Left renal pelvis (tissue), 4 donors: Measurements from ENCODE around the gene NPPA. TPM values are rescaled to one million over a fixed set of nuclear protein-coding genes. Genes with fewer than 3 reads are reported as not detected.
"Not testable (repeated sequence)": the region's sequence is repeated elsewhere in the genome, so short reads cannot be mapped to it uniquely, and the experiment has no call there.

Source experiments
- DNase-seq, 4 donors: peaks; one replicate each; pipeline ENCODE4 v3.0.0-alpha.2; 2013; ENCODE audit warnings: low read depth in 4 of 4, low spot score in 3 of 4
- polyA plus RNA-seq, 4 donors: library from polyadenylated mRNA; unstranded; fragments of 120-200 nt; gene quantifications; one replicate each; pipeline ENCODE4 v1.2.1, GENCODE V29; 2013; ENCODE audit not compliant: insufficient read length in 4 of 4

NPPA gene
- polyA plus RNA-seq, result under 1 TPM in 3 of 4 donors, not detected in 1; 0.56 to 0.73 (median 0.59) TPM

DNA sequence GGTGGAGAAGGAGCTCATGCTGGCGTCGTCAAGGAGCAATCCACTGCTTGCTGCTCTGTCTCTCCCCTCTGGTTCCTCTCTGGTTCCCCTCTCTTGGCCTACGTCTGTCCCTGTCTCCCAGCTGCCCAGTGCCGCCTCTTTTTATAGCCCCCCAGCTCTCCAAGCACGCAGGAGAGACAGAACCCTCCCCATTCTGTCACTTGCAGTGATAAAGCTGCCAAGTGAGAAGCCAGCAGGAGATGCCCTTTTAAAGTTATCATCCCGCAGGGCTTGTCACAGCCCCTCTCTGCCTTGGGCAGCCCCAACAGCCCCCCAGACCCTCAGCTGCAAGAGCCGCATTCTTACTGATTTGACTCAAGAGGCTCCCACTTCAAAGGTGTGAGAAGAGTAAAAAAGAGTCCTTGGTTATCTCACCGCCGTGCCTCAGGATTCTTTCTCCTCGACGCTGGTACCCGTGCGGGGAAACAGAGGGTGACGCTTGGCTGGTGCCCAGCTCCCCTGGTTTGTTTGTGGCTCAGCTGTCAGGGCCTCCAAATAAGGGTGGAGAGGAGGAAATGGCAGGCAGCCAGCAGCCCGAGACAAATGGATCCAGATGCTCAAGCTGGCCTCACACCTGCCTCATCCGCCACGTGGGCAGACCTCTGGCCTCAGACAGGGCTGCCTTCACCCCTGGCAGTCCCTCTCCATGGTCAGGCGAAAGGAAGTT is at the start of gene NPPA:
Gene NPPA (minus strand): TSS at position 117 of the 706 bp plus-strand sequence. CDS start 99 bp downstream, at position 18.
- no peak for DNase-seq

DNA sequence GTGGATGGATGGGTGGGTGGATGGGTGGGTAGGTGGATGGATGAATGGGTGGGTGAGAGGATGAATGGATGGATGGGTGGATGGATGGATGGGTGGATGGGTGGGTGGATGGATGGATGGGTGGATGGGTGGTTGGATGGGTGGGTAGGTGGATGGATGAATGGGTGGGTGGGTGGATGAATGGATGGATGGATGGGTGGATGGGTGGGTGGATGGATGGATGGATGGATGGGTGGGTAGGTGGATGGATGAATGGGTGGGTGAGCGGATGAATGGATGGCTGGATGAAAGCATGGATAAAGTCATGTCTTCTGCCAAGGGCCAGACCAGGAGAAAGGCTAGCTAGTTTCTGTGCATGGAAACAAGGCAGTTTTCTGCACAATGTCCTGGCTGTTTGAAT is 46.9 kb upstream of the NPPA start:
- DNase-seq, result not testable (repeated sequence)

DNA sequence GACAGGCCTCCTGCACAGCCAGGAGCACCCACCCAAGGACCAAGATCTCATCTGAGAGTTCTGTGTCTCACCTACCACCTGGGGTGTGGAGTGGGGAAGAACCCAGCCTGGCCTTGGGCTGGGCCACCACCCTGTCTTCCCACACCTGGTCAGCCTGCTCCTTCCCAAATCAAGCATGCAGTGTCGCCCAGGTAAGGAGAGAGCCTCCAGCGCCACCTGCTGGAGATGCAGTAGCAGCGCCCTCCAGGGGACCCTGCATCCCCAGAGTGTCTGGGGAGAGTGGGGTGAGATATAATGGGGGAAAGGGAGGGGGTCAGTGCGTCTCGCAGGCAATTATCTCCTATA is 46.3 kb upstream of the NPPA start:
- DNase-seq, result no peak

DNA sequence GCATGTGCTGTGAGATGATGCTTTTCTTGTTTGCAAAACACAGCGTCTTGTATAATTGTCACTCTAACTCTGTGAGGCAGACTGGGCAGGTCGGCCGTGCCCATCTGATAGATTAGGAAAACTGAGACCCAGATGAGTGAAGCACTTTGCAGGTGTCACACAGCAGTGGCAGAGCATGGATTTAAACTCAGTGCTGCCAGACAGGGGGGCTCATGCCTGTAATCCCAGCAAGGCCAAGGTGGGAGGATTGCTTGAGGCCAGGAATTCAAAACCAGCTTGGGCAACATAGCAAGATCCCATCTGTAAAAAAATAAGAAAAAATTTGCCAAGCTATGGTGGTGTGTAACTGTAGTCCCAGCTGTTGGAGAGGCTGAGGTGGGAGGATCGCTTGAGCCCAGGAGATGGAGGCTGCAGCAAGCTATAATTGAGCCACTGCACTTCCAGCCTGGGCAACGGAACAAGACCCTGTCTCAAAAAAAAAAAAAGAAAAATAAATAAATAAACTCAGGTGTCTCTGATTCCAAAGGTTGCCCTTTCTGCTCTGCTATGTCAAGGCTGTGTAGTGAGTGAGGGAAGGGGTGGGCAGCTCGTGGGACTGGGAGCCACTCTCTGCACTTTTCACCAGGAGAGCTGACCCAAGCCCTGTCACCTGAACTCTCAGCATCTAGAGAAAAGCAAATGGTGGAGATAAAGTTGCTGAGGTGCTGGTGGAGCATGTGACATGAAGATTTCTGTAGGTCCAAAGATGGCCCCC is 44.0 kb upstream of the NPPA start:
- no peak for DNase-seq

DNA sequence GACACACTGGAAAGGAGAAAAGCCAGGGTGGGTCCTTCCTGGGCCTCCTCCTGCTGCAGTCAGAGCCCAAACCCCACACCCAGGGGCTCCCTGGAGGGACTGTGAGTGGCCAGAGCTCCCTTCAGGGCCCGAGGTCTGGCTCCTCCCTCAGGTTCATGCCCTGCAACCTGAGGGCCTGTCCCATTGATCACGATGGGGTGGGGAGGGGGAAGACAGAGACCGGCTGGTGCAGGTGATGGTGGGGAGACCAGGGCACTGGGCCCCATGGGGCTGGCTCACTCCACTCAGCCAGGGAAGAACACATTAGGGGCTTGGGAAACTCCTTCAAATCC is 41.3 kb upstream of the NPPA start:
- DNase-seq, result no peak

DNA sequence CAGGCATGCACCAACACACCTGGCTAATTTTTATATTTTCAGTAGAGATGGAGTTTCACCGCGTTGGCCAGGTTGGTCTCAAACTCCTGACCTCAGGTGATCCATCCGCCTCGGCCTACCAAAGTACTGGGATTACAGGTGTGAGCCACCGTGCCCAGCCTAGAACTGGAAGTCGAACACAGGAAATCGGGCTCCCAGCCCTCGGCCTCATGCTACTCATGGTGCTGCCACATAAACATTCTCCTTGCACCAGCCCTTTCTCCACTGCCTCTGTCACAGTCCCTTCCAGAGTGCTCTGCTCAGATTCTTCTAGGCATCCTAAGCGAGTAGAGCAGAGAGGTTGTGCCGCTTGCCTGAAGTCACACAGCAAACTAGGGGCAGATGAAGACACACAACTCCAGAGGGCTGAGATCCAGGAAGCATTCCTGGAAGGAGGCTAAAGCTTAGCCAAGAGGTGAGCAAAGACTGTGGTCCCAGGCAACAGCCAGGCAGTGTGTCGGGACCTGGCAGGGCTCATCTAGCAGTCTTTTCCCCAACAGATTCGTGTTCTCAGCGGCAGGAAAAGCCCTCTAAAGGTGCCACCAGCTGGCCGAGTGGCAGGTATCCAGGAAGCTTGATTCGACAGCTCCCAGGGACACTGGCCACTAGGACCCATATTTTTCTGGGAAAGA is 40.8 kb upstream of the NPPA start:
- no peak for DNase-seq

DNA sequence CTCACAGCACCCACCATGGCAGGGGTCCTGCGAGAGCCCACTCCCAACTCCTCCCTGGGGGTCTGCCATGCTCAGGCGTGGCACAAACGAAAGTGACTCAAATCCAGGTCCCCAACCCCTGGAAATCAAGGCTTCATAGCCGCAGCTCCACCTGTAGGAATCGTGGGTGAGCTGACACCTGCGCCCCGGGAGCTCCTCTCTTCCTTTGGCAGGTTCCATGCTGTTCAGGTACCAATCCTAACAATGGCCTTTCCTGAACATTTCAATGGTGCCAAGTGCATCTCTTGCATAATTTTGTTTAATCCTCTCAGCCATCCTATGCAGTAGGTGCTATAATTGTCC is 40.1 kb upstream of the NPPA start:
- DNase-seq, result no peak

DNA sequence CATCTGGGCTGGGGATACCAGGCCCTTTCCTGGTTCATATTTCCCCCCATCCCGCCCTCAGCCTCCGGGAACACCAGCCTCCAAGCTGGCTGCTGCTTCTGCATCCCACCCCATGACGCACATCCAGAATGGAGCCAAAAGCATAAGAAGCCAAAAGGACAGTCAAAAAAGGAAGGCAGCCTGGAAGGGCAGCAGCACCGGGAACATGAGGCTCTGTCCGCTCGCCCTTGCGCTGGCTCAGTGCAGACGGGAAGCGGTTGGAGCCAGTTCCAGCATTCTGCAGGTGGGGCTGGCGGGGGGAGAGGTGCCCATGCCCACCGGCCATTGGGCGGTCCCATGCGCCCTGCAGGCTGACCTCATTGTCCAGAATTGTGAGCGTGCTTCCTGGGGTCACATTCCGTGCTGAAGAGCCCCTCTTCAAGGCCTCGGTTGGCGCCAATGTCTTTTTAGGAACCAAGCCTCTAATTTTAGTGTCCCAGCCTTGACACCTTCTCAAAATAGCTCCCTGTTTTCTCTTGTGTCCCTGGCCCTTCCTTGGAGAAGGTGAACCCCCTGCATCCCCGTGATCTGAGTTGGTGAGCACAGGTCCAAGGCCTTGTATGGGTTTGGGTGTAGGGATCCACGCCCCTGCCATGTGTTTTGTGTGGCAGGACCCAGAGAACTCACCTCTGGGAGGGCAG is 39.5 kb upstream of the NPPA start:
- DNase-seq, result no peak

DNA sequence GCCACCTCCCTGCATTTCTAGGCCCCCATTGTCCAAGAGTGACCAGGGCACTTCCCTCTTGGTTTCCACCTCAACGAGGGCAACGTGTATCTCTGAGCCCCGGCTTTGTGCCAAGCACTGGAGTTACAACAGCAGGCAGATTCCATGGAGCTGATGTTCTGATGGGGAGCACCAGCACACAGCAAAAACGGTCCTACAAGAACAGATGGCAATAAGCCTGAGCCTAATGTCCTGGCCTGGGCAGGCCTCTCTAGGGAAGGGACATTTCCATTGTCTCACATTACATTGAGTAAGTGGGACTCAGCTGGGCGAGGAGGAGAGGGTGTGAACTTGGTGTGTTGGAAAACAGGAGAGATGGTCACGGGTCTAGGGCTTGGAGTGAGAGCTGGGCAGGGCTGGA is 38.3 kb upstream of the NPPA start:
- no peak for DNase-seq

DNA sequence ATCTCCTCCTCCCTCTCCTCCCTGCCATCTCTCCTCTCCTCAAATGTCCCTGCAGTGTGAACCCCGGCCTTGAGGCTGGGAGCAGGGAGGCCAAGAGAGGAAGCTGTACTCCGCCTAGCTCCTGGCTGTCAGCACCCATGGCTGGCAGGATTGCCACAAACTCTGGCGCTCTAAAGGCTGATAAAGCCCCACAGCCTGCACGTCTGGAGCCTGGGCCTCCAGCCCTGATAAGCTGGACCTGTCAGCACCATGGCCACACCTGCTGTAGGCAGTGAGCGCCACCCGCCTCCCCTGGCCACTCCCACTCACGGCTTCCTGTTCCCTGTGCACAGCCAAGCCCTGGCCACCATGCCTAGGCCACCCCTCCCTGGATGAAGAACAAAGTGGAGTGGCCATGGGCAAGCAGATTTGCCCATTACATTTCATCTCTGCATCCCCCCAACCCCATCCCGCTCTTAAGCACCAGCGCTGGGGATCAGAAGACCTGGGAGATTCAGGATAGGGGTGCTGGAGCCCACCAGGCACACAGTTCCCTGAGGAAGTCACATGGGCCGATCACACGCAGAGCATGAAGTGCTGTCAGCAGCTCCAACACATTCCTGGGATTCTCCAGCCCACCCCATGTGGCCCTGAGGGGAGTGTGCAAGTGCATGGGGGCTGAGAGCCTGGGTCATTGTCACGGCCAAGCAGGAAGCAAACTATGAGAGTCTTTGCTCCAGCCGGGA is 35.4 kb upstream of the NPPA start:
- no peak for DNase-seq

DNA sequence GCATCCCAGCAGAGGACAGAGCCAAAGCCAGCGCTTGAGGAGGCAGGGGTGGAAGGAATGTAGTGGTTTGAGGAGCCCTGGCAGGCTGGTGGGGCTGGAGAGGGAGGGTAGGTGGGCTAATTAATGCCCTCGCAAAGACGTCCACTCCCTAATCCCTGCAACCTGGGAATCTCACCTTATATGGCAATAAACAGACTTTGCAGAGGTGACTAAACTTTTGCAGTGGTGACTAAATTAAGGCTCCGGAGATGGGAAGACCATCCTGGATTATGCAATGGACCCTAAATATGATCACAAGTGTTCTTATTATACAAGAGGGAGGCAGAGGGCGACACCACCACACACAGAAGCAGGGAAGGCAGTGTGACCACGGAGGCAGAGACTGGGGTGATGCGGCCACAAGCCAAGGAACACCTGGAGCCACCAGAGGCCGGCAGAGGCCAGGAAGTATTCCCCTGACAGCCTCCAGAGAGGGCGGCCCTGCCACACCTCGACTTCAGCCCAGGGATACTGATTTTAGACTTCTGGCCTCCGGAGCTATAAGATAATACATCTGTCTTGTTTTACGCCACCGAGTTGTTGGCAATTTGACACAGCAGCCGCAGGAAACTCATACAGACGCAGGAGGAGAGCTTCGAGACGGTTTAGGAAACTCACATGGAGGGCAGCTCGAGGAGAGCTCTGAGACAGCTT is 34.3 kb upstream of the NPPA start:
- DNase-seq, result no peak

DNA sequence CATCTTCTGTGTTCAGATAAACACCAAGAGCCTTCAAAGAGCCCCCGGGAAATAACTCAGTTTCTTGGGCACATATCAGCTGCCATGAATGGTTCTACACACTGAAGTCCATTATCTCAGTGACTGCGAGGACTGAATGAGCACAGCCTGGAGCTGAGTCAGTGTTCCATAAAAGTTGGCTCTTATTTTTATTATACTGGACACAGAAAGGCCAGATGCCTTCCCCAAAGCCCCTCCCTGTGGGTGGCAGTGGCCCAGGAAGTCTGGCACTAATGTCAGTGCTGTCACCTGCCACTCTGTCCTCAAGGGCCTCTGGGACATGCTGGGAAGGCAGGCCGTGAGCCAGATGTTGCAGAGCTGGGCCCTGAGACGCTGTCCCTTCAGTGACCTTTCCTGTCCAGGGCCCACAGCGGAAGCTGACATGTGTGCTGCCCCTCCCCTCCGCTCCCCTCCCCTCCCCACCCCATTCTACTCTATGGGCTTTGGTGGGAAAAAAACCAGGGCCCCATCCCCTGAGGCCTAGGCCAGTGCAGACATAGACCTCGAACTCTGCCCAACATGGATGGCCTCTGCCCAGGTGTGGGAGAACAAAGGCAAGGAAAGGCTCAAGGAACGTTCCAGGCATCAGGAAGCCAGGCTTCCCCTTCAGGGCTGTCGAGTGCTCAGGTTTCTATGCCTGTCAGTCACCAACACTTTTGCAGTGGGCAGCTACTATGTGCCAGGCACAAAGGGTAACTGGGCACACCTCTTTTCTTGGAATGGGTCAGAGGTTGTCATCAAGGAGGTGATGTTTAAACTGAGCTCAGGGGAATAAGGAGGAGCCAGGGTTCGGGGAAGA is 33.5 kb upstream of the NPPA start:
- no peak for DNase-seq

DNA sequence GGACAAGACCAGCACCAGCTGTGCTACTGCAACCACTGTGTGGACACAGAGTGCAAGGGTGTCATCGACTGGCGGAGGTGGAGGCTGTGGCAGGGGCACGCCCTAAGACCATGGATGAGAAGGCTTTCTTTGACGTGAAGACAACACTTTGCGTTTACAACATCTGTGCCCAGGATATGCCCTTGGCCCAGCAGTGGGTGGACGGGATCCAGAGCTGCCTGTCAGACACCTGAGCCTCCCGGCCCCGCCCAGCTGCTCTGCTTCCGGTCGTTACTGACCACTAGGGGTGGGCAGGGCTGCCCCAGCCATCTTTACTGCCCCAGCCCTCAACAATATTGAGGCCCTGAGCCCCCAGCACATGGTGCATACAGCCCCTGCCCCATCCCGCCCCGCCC is 32.6 kb upstream of the NPPA start:
- no peak for DNase-seq

DNA sequence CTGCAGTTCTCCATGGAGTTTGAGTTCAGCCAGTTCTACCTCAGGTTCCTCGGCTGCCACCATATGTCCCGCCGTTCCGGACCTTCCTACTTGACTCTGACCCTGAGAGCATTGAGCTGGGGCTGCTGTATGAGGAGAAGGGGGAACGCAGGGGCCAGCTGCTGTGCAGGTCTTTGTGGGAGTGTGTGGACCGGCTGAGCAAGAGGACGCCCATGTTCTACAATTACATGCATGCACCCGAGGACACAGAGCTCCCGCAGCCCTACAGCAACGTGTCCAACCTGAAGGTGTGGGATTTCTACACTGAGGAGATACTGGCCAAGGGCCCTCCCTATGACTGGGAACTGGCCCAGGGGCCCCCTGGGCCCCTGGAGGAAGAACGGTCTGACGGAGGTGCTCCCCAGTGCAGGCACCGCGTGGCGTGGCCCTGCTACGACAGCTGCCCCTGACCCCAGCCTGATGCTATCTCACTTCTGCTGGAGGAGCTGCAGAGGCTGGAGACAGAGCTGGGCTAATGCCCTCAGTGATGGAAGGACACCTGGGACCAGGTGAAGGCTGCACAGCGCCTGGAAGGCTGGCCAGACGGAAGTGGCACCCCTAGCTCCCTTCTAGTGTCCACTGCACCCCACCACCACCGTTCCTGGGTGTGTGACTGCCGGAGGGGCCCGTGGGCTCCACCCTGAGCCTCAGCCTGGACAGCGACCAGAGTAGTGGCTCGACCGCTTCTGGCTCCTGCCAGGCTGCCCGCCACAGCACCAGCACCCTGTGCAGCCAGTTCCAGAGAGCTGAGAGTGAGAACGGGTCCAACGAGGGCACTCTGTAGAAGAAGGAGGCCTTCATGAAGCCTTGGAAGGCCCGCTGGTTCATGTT is 32.0 kb upstream of the NPPA start:
- DNase-seq, result no peak

DNA sequence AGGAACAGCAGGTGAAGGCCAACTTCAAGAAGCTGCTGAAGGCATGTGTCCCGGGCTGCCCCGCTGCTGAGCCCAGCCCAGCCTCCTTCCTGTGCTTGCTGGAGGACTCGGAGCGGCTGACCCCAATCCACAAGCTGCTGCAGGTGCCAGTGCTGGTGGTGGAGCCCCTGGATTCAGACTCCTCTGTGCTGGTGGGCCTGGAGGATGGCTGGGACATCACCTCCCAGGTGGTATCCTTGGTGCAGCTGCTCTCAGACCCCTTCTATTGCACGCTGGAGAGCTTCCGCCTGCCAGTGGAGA is 31.3 kb upstream of the NPPA start:
- no peak for DNase-seq

DNA sequence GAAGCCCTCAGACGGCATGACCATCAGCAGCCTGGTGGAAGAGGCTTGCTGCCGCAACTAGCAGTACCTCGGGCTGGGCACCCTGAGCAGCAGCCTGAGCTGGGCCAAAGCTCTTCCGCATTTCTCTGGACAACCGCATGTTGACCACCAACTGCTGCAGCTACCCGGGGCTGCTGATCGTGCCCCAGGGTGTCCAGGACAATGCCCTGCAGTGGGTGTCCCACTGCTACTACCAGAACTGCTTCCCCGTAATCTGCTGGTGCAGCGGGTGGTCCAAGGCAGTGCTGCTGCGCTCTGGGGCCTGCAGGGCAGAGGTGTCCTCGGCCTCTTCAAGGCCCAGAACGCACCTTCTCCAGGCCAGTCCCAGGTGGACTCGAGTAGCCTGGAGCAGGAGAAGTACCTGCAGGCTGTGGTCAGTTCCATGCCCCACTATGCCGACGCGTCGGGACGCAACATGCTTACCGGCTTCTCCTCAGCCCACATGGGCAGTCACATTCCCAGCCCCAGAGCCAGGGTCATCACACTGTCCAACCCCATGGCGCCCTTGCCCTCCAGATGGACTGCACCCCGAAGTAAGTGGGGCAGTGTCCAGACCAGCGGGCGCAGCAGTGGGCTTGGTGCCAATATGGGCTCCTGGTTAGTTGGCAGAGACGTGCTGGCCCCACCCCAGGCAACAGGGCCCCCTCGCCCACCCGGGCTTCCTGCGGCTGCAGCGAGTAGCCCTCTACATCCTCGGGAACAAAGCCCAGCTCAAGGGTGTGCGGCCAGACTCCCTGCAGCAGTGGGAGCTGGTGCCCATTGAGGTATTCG is 30.7 kb upstream of the NPPA start:
- no peak for DNase-seq

DNA sequence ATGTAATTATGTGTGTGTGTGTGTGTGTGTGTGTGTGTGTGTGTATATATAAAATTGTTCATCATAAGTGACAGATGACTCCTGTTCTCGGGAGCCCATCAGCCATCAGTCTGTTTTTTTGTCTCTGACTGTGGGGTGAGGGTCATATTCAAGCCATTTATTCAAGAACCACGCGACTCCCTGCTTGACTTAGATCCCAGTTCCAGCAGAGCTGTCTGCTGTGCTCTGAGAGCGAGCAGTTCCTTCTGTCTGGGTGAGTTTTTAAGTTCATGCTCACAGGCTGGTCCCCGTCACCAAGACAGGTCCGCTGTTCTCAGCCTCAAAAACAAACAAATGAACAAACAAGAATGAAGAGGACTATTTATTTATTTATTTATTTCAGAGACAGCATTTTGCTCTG is 29.5 kb upstream of the NPPA start:
- peak in 1 of 4 donors; percentile 62 for DNase-seq

DNA sequence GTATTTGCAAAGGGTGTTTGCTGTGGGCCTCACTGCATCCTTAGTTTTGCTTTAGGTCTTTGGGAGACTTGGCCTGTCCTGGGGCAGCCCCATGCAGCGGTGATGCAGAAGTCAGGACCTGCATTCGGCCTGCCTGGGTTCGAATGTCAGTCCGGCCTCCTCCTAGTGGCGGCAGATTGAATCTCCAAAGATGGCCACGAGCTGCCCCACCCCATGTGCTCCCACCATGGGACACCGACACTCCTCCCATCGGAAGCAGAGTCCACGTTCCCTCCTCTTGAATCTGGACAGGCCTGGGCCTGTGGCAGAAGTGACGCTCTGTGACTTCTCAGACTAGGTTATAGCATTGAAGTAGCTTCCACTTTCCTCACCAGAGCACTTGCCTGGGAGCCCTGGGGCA is 27.5 kb upstream of the NPPA start:
- no peak for DNase-seq
